22Rv1 (cell line): ENCODE results near the gene CNRIP1.

ENCODE experiments used
- CTCF ChIP-seq: fragments of 450-650 bp; IDR thresholded peaks from 2 replicates; pipeline ENCODE4 v1.5.1; 2017; ENCODE audit warnings: mild to moderate bottlenecking
- ZFX ChIP-seq: fragments of 450-650 bp; IDR thresholded peaks from 2 replicates; pipeline ENCODE4 v1.6.1; 2017; ENCODE audit warnings: antibody characterized with exemption, borderline replicate concordance

GRCh38 chr2:68279691-68280090 is 40.1 kb downstream of the CNRIP1 start:
- TF ChIP-seq CTCF (no peak), ZFX (no peak)
